GM19238 (cell line): ENCODE results near the gene TMC4.
A peak's percentile ranks its signal among the peaks of the same experiment; 100 is the strongest.
"Not testable (repeated sequence)": the region's sequence is repeated elsewhere in the genome, so short reads cannot be mapped to it uniquely, and the experiment has no call there.

Experiments used
- DNase-seq: peaks from one replicate; pipeline ENCODE4 v3.0.0; 2011; ENCODE audit warnings: low spot score; ENCODE audit not compliant: insufficient read length

TMC4 gene

DNA sequence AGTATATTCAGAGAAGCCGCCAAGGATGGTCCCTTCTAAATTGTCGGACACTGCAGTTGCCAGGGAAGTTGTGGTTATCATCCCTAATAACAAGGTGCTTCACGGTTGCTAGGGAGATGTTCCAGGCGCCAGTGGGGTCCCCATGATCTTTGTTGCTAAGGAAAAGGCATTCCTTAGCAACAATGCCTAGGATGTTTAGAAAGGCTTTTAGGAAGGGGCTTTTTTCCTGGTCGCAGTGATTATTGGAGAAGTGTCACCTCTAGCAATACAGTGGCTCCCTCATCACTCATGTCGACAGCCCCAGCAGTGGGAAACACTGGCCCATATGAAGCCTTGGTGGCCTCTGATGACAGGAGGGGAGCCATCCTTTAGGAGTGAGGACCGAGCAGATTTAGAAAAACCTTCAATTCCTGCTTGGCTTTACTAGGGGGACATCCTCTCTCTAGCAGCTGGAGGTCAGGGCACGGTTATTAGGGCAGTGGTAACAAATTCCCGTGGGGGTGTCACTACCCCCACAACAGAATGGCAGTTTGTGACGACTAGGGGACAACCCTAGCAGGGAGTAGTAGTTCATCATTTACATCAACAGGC, 6.4 kb upstream of the TMC4 start:
- DNase-seq: no peak

GRCh38 chr19:54178581-54179261, 5.8 kb upstream of the TMC4 start:
- DNase-seq: no peak

DNA sequence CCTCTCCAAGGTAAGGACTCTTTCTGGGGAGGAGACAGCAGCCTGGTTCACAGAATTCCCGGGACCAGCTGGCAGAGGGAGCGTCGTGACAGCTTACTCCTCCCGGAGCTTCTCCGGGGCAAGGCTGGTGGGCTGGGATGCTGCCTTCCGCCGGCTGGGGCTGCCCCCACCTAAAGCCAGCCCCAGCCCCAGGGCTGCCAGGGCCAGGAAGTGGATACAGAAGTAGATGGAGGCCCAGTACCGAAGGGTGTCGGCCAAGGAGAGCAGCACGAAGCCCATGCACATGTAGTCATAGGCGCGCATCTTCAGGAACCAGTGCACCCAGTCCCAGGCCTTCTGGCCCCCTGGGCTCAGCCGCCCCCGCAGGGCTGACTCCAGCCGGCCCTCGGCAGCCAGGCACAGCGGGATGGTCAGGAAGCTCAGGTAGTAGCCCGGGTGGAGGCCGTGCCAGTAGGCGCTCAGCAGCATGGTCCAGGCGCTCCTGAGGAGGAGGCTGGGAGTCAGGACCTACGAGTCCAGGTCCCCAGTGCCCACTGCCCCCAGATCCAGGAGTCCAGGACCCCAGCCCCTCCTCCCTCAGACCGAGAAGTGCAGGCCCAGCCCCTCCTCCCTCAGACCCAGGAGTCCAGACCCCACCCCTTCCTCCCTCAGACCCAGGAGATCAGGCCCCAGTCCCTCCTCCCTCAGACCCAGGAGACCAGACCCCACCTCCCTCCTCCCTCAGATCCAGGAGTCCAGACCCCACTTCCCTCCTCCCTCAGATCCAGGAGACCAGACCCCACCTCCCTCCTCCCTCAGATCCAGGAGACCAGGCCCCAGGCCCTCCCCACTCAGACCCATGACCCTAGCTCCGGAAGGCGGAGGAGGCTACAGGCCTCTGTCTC, 1.2 kb upstream of the TMC4 start:
- no peak for DNase-seq

DNA sequence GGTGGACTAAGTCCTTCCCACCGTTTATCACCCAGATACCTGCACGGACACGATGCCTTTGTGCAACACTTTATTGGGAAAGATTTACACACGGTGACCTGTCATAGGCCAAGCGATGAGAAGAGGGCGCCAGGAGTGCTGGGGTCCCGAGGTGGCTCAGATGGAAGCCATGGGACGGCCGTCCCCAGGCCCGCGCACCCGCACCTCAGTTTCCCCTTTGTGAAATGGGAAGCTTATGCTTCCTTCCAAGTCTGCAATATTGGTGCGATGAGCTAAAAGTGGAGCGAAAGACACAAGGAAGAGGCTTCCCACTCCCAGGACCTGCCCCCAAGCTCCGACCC, 369 bp upstream of the TMC4 start:
- DNase-seq: no peak

DNA sequence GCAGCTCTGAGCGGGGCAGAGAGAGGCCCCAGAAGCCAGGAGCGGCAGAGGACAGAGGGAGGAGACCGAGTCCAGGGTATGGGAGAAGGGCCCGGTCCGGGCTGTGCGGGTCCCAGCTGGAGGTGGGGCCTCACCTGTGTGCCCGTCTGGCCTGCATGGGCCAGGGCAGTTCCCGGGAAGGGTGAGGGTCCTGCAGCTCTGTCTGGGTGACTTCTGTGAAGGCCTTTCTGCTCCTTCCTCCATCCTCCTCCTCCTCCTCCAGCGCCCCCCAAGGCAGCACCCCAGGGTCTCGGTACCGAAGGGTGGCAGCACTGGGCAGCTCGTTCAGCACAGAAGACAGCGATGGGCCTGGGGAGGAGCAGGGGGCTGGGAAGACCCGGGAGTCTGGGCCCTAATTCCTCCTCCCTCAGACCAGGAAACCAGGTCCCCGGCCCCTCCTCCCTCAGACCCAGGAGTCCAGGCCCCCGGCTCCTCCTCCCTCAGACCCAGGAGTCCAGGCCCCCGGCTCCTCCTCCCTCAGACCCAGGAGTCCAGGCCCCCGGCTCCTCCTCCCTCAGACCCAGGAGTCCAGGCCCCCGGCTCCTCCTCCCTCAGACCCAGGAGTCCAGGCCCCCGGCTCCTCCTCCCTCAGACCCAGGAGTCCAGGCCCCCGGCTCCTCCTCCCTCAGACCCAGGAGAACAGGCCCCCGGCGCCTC, 1.1 kb downstream of the TMC4 start:
- not testable (repeated sequence) for DNase-seq

- DNase-seq: no peak
Observed at GRCh38 chr19:54169149-54169740, 3.7 kb downstream of the TMC4 start.

DNA sequence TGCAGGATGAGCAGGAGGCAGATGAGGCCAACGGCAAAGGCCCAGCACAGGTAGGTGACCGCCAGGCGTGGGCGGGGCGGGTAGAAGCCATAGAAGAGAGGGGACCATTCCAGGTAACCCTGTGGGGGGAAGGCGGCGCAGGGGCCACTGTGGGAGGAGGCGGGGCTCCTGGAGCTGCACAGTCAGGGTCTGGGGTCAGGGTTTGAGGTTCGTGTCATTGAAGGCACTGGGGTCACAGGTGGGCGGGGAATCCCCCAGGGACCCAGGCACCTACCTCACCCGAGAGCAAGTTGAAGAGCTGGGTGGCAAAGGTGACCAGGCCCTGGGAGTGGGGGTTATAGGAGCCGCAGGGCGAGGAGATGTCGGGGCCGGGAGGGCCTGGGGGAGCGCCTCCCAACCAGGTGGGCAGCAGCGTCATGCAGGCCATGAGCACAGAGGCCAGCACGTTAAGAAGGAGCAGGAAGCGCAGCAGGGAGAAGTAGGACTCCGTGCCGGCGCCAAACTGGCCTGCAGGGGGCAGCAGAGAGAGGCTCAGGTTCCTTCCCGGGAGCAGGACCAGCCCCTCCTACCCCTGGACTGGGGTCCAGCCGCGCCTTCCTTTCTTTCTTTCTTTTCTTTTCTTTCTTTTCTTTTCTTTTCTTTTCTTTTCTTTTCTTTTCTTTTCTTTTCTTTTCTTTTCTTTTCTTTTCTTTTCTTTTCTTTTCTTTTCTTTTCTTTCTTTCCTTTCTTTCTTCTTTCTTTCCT, 4.6 kb downstream of the TMC4 start:
- DNase-seq: peak; percentile 92

GRCh38 chr19:54165222-54165621, 7.7 kb downstream of the TMC4 start:
- no peak for DNase-seq

GRCh38 chr19:54164369-54165068, 8.4 kb downstream of the TMC4 start:
- no peak for DNase-seq

DNA sequence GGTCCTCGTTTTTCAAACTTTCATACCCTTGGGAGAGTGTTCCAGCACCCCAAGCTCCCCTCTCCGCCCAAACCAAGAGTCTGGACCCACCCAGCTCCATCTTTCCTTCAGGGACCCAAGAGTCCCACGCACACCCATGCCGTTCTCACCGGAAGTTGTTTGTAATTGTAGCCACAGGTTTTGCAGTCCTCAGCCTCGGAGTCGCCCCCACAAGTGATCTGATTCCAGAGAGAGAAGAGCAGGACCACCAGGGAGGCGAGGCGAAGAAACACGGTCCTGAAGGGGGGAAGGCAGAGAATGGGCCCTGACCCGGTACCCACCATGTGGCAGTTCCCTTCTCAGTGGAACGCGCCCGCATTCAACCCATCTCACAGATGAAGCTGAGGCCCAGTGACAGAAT, 10.1 kb downstream of the TMC4 start:
- DNase-seq: no peak

DNA sequence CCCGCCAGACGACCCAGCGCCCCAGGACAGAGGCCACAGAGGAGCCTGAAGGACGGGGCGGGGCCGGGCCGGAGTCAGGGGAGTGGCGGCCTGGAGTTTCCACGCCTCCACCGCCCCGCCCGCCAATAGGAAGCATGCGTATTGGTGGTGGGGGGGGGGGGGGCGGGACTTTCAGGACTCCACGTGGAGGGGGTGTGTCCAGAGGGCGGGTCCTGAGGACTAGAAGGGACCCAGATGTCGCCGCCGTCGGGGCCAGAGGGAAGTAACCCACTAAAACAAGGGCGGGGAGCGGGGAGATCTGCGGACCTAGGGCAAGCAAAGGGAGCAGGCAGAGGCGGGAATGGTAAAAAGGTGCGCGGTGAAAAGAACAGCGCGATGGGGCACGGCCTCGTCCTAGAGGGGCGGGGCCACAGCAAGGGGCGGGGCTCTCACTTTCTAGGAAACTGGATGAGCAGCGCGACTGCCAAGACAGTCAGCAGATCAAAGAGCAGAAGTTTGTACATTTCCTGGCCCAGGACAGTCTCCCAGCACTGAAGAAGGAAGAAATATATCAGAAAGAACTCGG, 10.6 kb downstream of the TMC4 start:
- peak; percentile 64 for DNase-seq

DNA sequence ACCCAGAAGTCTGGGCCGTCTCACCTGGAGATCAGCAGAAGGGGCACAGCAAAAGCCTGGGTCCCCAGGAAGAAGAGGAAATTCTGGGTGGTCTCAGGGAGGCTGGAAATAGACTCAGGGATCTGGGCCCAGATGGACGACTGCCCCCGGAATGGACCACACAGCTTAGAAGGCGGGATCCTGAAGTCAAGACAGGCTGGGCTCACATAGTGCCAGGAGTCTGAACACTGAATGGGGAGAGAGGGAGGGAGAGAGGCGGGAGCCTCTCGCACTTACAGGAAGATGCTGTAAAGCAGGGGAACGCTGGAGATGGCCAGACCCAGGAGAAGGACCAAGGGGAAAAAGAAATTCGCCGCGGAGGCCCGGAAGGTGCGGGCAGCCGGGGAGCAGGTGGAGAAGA, 12.1 kb downstream of the TMC4 start:
- no peak for DNase-seq

DNA sequence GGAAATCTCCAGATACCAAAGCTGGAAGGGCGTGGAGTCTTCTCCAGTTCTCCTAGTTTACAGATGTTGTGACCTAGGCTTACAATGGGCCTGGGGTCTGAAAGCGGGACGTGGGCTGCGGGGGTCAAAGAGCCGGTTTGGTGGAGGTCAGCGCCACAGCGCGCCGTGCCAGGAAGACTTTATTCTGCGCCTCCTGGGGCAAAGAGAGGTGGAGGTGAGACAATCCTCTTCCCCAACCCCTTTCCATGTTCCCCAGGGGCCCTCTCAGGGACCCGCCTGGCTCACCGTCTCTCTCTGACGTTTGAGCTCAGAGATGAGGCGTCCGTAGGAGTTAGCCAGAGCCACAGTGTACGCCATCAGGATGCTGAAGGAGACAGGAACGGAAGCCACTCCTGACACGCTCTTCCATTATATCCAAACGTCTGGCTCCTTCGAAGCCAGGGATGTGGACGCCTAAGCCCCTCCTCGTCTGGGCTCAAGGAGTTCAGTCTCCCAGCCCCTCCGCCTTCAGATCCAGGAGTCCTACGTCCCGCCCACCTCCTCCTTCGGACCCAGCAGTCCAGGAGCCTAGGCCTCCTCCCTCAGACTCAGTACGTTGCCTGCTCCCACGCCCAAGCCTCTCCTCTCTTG, 12.7 kb downstream of the TMC4 start:
- DNase-seq: no peak

- peak; percentile 99 for DNase-seq
Observed at GRCh38 chr19:54159352-54160181, 13.4 kb downstream of the TMC4 start, which contains the start of gene LENG1. LENG1 (minus strand) TSS chr19:54159721; CDS start chr19:54159695, 26 bp downstream.

DNA sequence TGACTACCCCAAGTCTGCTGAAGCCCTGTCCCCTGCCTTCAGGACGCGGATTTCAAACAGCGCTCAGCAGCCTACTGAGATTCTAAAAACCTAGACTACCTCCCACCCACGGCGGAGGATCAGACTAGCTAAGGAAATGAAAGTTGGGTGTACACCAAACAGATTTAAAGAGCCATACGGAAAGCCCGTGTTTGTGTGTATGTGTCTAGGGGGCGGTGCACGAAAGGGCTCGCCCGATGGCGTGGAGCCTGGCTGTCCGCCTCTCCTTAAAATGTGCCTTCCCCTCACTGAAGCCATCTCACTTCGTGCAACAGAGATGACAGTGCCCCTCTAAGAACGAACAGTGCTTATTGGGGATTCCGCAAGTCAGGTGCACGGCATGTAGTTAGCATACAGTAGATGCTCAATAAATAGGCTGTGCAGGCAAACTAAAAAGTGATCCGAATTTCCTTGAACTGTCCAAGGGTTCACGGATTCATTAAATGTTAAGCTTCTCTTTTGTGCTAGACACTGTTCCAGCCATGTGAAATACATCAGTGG, 14.1 kb downstream of the TMC4 start:
- peak; percentile 39 for DNase-seq

DNA sequence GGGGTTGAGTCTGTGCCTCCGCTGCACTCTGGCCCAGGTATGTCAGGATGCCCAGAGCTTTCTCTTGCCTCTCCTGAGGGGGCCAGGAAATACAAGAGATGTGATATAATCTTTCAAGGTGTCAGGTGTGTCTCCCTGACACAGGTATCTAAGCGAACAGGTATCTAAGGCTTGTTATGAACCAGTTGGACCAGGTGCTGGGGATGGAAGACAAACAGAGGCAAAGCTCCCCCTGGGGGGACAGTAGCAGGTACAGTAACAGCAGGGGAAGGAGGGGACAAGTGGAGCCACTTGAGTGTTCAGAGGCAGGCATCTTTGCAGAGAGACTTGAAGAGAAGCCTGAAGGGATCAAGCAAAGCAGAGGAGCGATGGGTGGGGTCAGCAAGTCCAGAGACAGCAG, 16.0 kb downstream of the TMC4 start:
- no peak for DNase-seq

DNA sequence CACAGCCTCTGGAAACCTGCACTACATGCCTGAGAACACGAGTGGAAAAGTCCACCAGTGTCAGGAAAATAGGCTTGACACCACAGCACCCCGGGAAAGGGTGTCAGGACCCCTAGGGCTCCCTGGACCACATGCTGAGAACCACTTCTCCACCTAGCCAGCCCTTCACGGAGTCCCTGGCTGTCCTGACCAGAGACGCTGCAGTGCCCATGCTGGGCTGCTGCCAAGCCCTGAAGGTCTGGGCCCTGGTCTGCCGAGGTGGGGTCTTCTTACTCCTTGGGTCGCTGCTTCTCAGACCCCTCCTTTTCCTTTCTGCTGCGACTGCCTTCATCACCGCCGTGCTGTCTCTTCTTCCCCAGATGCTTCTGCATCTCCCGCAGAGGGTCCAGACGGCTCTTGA, 16.5 kb downstream of the TMC4 start:
- DNase-seq: no peak

DNA sequence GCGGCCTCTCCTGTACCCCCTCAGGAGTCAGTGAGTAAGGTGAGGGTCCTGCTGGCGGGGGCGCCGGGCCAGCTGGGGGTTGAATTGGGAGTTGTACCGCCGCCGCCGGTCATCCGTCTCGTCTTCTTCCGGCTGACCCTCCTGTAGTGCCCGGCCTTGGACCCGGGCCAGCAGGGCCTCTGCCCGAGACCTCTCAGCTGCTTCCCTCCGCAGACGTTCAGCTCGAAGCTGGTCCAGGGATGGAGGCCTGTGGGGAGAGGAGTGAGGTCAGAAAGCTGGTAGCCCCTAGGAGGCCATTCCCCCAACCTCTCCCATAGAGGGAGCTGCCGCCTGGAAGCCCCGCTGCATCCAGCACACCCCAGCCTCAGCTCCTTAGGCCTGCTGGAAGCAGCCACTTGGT, 17.3 kb downstream of the TMC4 start:
- DNase-seq: no peak
